Activated T-cell treated with anti-CD3 and anti-CD28 coated beads for 48 hours (primary cell): ENCODE data around the gene FARS2.

Experiments
- DNase-seq: peaks from one replicate; pipeline ENCODE4 v3.0.0-alpha.2; 2020; ENCODE audit warnings: low read depth

FARS2 gene

DNA sequence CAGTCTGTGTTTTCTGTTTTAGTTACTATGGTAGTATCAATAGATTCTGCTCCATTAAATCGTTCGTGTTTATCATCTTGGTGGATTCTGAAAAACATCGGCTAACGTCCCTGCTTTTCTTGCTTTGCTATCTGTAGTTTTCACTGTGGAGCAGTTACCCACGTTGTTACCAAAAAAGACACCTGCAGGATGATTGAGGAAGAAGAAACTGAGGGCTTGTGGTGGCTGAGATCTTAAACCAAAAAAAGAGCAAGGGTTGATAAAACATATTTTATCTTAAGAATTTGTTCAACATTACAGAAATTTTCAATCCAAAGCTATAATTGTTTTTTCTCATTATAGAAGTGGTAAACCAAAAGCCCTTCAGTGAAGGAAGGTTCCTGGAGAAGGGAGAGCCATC is 166.3 kb downstream of the FARS2 start:
- DNase-seq = no peak

GRCh38 chr6:5433324-5433723 is 172.0 kb downstream of the FARS2 start:
- no peak for DNase-seq

- DNase-seq = no peak
These were observed 174.1 kb downstream of the FARS2 start for GRCh38 chr6:5435449-5435848.

DNA sequence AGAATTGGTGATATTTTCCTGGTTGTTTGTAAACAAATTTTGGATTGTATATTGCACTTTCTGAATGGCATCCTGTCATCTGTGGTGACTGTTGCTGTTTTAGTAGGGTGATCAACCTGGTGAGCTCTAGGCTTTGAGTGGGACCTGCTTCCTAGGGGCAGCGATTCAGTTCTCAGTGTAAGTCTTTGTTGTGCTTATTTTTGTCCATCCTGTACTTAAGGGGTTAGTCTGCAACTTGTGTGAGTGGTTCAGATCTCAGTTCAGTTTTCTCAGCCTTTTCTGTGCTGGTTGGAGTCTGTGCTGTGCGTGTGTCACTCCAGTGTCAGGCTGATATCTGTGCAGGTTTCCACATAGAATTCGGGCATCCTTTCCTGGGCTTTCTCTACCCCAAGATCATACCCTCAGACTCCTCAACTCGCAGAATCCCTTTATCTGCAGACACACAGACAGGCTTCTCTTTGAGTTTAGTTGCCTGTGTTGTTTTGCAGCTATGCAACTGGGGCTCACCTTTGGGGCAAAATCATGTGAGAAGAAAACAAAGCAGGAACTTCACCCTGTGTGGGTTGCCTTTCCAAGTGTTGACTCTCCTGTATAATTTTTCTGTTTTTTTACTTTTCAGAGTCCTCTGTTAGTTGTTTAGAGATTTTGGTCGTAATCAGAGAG is 177.7 kb downstream of the FARS2 start:
- DNase-seq = no peak

DNA sequence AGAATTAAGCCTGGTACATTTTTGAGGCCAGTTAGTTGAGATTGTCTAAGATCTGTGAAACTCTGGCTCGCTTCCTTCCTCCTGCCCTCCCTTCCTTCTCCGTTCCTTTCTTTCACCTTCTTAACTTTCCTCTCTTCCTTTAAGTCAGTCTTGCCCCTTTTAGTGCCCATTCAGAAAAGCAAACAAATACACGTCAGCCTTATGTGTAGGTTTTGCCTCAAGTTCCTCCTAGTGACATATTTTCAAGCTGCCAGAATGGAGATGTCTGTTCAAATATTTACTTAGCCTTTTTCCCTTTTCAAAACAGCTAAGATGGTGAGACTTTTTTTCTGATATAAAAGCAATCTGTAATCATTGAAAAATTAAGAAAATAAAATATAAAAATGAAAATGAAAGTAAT is 178.4 kb downstream of the FARS2 start:
- no peak for DNase-seq

DNA sequence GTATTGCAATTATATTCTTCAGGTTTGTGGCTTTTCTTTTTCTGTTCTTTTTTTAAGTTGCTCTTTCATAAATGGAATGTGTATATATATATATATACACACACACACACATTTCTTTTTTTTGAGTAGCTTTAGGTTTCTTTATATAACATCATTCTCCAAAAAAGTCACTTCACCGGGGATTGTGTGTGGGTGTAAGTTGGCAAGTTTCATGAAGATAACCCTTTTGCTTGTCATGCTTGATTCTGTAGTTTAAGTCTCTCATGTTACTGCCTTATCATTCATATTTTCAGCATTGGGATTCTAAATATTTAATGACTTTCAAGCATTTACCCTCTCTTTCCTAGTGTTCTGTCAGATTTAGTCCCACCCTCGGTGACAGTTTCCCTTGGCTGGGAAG is 181.0 kb downstream of the FARS2 start:
- no peak for DNase-seq

- no peak for DNase-seq
These were observed 181.6 kb downstream of the FARS2 start for GRCh38 chr6:5442916-5443315.

DNA sequence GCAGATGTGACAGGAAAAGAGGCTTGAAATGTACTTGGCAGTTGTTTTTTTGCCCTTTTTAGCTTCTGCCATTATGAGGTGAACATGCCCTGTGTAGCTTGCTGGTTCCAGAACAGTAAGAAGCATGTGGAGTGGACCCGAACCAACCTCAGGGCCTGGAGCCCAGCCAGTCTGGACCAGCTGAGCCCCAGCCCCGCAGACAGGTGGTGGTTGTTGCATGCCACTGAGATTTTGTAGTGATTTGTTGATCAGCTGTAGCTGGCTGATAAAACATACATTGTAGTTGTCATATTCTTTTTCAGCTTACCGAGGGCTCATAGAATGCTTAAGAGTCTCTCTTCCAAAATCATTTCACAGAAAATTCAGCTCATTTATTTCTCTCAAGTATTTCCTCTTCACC is 182.2 kb downstream of the FARS2 start:
- no peak for DNase-seq

DNA sequence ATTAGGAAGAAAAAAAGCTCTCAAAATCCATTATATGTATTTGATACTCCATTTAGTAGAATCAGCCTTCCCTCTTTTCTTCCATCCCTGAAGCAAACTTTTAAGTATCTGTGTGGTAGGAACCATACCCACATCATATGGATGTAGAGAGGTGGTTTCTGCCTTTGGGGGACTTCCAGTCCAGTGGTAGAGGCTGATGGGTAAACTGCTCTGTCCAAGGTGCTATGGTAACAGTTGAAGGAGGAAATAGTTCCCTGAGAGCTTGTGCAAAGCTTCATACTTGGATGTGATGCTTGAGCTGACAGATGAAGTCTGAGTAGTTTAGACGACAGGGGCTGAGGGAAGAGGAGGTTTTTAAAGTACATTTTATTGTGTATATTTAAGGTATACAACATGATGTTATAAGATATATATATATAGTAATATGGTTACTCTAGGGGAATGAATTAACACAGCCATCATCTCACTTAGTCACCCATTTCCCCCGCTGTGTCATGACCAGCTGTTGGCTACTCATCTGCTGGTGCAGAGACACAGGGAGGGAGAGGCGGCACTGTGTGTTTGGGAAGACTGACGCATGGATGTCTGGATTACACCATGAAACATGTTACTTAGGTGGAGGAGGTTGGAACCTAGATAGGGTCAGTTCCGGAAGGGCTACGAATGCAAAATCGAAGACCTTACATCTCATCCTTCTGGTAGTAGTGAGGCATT is 185.2 kb downstream of the FARS2 start:
- DNase-seq = no peak

GRCh38 chr6:5447921-5448320 is 186.6 kb downstream of the FARS2 start:
- no peak for DNase-seq

DNA sequence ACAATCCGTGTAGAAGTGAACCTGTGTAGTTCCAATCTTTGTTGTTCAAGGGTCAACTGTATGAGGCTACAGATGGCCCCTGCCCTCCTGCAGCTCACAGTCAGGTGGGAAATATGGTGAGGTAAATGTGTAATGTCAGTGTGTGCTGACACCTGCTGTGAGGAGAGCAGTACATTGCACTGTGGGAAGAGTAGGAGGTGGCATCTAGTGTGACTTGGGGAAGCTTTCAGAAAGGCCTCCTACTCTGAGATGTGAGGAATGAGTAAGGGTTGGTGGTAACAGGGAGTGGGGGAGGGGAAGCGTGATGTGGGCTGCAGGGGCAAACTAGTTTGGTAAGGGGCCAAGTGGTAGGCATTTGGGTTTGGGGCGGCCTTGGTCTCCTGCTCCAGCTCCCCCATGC is 188.8 kb downstream of the FARS2 start:
- no peak for DNase-seq

DNA sequence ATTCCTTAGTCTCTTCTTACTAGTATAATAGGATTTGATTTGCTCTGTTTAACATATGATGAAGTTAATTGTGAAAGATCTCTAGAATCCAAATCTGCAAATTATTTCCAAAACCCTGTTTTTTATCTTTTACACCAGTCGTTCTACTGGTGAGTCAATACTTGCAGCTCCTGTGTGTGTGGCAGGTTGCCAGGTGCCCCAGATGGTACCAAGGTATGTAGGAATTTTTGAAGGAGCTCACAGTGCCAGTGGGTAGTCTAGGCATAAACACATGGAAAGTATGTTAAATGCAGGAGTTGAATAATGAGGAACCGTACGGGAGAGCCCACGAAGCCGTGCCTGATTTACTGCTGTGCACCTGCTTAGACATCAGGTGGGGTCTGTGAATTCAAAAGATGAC is 192.2 kb downstream of the FARS2 start:
- DNase-seq = no peak

DNA sequence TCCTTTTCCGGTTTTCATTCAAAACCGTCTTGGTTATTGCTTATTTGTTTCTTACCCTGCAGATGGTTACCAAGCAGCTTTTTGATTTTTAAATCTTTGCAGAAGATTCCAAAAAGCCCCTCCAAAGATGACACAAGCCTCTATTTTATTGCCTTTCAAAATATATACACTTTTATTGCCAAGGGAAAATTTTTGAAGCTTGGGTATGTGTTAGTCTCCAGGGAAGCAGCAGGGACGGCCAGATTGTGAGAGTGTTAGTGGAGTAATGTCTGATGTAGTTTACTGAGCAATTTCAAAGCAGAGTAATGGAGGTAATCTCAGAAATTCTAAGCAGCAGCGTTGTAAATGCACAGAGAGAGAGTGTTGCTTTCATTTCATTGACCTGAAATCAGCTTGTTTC is 193.8 kb downstream of the FARS2 start:
- DNase-seq = no peak

- DNase-seq = no peak
These were observed 195.7 kb downstream of the FARS2 start for GRCh38 chr6:5457041-5457440.

GRCh38 chr6:5457983-5458683 is 196.8 kb downstream of the FARS2 start:
- DNase-seq = no peak

DNA sequence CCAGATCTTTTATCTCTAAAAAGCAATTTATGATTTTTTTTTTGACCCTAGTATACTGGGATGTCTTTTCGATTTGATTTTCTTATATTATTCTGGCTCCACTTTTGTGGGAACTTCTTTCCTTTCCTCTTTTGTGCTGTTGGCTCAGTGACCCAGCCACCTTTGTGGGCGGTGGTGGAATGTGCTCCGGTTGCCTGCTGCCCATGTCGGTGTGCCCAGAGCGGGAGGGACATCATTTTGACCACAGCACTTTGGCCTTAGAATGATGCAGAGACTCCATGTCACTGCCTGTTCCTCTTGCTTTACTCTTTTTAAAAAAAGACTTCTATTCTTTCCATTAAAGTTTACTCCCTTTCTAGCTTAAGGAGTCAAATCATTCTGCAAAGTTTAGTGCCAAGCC is 198.0 kb downstream of the FARS2 start:
- DNase-seq = no peak

DNA sequence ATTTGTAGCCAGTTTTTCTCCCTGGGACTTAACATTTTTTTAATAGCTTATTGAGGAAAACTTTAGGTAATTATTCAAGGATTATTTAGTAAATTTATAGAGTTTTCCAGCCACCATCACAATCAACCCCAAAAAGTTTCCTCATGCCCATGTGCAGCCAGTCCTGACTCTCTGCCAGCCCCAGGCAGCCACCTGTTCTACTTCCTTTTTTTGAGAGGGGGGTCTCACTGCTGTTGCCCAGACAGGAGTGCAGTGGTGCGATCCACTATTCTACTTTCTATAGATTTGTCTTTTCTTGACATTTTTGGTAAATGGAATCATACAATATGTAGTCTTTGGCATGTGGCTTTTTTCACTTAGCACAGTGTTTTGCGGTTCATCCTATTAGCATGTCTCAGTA is 200.1 kb downstream of the FARS2 start:
- DNase-seq = no peak

GRCh38 chr6:5462856-5463255 is 201.5 kb downstream of the FARS2 start:
- no peak for DNase-seq

DNA sequence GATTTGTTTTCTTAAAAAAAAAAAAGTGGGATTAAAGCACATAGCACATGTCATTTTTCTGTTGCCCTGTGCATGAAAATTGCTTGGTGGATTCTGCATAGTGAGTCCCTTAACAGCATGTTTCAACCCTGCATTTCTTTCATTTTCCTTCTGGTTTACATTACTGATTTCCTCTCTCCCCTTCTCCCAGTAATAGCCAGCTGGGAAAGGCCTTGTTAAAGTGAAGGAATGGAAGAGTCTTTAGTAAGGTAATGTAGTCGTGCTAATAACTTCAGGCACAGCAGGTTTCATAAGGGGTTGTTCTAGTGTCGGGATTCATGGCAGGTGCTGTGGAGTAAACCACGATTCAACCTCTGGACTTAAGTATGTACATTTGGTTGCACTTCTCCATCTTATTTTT is 202.4 kb downstream of the FARS2 start:
- no peak for DNase-seq

DNA sequence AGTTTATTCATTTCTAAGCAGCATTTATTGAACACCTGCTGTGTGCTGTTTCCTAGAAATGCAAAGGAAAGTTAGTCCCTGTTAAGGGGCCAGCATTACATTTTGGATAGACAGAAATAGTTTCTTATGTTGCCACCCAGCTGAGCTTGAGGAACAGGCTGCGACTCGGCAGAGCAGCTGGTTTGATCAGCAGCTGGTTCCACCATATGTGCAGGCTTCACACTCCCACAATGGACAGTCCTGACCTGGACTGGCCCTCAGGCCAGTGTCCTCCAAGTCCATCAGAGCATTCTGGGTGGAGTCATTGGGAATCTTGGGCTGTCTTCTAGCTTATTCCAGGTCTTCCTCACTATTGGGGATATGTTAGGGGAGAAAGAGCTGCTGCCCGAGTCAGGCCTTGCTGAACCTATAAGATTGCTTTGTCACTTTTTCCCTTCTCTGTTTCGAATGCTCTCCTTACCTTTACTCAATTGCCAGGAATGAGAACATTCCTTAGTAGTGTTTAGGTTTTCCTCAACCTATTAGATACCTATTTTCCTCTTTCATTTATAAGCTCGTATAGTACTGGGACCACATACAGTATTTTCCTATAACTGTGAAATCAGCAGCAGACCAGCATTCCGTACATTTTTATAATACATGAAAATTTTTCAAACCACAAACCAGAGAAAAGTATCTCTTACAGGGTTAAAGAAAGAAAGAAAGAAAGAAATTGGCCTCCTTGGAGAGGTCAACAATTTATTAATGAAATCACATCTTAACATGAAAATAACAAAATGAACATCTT is 203.0 kb downstream of the FARS2 start:
- DNase-seq = no peak

DNA sequence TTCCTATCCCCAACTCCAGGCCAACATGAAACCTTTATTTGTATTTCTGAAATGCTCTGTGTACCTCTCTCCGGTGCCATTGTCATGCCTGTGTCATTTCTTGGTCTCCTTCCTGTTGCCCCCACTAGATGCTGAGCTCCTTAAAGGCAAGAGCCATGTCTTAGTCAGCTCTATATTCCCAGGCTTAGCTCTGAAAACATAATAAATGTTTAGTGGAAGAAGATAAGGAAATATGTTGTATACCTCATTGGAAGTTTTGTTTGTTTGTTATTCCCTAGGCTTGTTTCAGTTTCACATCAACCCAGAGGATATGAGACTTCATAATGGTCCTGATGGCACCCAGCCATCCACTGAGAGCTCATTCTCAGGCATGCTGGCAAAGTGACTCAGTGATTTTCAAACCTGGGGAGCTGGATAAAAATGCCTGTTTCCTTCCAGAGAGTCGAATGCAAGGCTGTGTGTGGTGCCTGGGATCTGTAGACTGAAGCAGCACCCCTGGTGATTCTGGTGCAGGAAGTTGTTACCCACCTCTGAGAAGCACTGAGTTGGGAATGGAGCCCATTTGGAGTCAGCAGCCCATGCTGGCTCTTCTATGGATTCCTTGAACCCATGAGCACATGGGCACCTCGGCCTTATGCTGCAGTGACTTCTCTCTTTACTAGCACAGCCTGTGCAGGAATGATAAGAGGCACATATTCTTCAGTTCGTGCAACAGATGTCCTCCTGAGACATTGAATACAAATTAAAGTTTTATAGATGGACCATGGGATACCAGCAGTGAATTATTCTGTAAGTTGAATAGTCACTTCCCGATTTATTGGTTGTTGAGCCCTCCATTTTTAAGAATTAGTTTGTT is 205.2 kb downstream of the FARS2 start:
- DNase-seq = no peak

GRCh38 chr6:5468586-5468985 is 207.3 kb downstream of the FARS2 start:
- DNase-seq = no peak
